Muscle of arm (tissue), 12 donors: ENCODE data around the gene C16orf82. TPM values are rescaled to one million over a fixed set of nuclear protein-coding genes. Genes with fewer than 3 reads are reported as not detected.
A peak's percentile ranks its signal among the peaks of the same experiment; 100 is the strongest.
"Not testable (repeated sequence)": the region's sequence is repeated elsewhere in the genome, so short reads cannot be mapped to it uniquely, and the experiment has no call there.

Source experiments
- DNase-seq: peaks from one replicate; pipeline ENCODE4 v3.0.0-alpha.2; 2013
- polyA plus RNA-seq, 12 donors: library from polyadenylated mRNA; unstranded; fragments of 120-200 nt; gene quantifications; one replicate each; pipeline ENCODE4 v1.2.1, GENCODE V29; 2013; ENCODE audit not compliant: insufficient read length in 12 of 12

Gene C16orf82
- polyA plus RNA-seq, 12 donors: 0.07 to 0.09 TPM; not detected in 10

DNA sequence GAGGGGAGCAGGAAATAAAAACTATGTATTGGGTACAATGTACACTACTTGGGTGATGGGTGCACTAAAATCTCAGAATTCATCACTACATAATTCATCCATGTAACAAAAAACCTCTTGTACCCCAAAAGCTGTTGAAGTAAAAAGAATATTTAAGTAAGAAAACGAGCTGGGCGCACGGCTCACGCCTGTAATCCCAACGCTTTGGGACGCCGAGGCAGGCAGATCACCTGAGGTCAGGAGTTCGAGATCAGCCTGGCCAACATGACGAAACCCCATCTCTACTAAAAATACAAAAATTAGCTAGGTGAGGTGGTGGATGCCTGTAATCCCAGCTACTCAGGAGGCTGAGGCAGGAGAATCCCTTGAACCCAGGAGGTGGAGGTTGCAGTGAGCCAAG, 19.3 kb downstream of the C16orf82 start:
- DNase-seq: not testable (repeated sequence)

DNA sequence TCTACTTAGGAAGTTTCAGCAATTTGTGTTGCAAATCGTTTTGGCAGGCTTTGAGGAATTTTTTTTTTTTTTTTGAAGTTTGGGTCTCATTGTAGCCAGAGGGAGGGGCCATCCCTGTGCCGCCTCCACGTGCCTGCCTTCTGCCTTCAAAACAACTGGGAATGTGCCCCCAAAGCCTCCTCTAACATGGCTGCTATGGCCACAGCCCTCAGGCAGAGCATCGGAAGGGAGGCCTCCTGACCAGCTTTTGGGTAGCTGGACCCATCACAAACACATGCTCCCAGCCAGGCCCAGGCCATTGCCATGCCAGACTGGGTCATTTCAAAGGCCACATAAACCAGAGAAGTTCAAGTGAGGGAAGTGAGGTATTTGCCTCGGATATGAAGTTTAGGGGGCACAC, 21.5 kb downstream of the C16orf82 start:
- DNase-seq: no peak

- no peak for DNase-seq
These were observed 29.6 kb downstream of the C16orf82 start for GRCh38 chr16:27096375-27096774.

GRCh38 chr16:27097800-27098230, 31.1 kb downstream of the C16orf82 start:
- peak; percentile 41 for DNase-seq

- DNase-seq: no peak
These were observed 31.8 kb downstream of the C16orf82 start for GRCh38 chr16:27098366-27099049.

GRCh38 chr16:27102701-27103575, 36.2 kb downstream of the C16orf82 start:
- DNase-seq: no peak

DNA sequence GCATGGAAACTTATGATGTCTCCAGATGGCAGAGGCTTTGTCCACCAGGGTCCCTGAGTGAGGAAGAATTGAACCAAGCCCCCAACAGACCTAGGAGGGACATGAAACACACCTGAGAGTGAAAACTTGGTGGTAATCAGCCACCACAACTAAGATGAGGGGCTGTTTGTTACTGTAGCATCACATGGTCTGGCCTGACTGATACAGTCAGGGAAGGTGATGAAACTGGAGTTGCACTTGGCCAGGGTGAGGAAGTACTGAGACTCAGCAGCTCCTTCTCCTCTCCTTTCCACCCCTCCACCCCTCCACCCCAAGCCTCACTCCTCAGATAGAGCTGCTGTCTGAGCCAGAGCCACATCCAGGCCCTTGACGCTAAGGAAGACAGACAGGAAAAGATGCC, 37.2 kb downstream of the C16orf82 start:
- DNase-seq: no peak

DNA sequence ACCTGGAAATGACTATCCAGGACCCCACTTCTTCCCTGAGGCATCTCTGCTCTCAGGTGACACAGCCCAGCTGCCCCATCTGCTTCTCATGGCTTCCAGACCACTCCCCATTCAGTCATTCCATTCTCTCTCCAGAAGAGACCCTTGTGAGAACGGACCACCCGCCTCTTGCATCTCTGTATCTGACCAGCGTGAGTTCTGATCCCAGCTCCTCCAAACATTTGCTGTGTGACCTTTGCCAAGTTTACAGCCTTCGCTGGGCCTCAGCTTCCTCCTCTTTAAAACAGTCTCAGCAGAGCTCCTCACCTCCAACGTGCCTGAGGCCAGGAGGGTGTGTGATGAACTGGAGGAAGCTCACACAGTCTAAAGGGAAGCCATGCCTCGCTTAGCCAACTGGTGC, 39.6 kb downstream of the C16orf82 start:
- no peak for DNase-seq

GRCh38 chr16:27107185-27107592, 40.5 kb downstream of the C16orf82 start:
- no peak for DNase-seq

DNA sequence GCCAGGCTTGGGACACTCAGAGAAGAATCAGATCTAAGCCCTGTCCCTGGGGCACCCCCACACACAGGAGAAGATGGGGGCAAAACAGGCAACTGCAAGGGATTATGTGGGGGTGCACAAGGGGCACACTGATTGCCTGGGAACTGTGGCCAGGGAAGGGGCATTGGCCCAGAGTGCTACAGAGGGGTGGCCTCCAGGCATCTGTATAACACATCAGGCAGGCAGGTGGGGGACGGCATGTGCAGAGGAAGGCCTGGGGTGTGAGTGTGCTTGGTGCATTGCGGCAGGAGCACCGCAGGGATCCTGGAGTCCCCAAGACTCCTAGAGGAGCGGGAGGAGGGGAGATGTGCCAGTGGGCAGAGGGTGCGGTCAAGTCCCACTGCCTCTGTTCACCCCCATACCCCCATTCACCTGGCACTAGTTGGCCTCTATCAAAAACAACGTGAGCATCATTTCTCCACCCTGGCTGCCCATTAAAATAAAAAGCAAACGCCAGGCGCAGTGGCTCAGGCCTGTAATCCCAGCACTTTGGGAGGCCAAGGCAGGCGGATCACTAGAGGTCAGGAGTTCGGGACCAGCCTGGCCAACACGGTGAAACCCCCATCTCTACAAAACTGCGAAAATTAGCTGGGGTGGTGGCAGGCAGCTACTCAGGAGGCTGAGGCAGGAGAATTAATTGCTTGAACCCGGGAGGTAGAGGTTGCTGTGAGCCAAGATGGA, 41.5 kb downstream of the C16orf82 start:
- DNase-seq: no peak

- no peak for DNase-seq
These were observed 42.3 kb downstream of the C16orf82 start for GRCh38 chr16:27108826-27109665.

DNA sequence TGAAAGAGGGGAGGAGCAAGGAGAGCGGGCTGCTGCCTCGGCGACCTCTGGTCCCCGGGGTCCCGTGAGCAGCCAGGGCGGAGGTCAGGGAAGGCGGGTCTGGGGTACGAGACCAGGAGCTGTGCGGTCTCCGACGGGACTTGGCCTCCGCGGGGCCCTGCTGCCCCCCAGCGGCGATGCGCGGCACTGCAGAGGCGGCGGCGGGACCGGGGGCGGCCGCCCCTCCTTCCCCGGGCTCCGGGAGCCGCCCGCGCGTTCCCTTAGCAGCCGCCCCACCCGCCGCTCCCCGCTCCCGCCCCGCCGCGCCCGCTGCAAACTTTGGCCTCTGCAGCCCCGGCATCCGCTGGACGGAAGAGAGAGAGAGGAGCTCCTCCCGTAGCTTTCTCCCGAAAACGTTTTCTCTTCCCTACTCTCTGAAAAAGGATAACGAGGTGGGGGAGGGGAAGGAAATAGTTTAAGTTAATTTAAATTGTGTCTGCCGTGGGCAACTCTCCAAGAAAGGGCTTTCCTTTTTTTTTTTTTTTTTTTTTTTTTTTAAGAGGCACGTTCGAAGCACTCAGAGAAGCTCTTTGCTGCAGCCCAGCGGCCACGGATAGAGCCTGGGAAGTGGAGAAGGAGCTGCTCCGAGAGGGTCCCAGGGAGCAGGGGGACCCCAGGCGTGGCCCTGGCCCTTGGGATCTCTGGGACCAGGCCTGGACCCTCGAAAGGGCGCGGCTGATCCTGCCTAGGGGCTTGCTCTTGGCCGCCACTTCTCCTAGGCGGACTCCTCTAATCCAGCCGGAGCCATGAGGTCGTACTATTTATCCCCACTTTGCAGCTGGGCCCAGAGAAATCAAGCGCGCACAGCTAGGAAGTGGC, 43.2 kb downstream of the C16orf82 start:
- DNase-seq: peak; percentile 68

DNA sequence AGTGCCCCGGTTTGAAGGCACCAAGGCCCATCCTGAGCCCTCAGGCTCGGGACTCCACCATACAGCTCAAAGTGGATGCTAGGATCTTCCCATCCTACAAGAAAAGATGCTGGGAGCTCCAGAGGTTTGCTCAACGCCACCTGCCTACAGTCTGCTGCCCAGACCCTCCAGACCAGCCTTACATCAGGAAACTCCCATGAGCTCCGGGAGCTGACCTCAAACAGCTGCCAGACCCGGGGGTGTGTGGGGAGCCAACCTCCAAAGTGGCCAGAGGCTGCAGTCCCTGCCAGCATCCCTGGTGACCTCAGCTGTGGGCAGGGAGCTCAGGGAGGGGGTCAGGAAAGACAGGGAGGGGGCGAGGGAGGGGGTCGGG, 43.8 kb downstream of the C16orf82 start:
- no peak for DNase-seq

GRCh38 chr16:27111486-27111885, 44.8 kb downstream of the C16orf82 start:
- no peak for DNase-seq

DNA sequence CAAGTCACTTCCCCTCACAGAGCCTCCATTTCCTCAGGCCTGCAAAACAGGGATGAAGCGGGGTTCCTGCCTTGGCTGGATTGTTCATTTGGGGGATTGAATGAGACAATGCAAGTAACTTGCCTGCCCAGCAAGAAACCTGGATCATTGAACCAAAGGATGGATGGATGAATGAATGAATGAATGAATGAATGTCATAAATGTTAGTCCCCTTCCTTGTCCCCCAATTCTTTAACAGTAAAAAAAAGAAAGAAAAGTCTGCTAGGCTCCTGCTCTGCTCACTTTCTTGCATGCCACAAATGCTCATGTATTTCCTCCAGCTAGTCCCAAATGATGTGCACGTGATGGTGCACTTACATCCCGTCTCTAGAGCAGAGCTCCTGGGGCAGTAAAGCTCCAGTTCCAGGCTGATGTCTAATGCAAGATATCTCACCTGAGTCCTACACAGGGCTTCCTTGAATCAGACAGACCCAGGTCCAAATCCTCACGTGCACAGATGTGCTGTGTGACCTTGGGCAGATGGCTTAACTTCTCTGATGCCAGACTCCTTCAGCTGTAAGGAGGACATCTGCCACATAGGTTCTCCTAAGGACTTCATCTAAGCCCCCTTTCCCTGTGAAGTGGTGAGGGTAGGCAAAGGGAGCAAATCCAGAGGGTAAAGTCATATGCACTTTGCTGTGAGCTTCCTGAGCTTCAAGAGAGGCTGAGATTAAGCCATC, 45.5 kb downstream of the C16orf82 start:
- DNase-seq: no peak

DNA sequence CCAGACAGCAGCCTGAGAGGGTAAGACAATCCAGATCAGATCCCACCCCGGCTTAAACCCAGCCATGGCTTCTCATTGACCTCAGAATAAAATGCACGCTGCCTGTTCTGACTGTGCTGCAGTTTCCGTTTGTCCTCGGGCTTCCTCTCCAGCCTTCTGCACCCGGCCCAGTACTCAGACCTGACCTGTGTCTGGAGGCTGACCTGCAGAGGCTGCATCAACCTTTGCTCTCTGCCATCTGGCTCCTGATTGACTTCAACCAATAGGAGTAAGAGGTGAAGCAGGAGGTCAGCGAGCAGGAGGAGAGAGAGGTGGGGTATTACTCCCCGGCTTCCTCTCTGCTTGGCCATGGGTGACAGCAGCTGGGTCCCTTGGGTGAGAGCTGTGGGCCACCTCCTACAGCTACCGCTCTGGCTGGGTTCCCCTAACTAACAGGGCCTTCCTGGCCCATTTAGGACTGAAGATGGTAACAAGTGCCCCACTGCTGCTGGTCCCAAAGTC, 46.7 kb downstream of the C16orf82 start:
- DNase-seq: no peak

- DNase-seq: no peak
These were observed 47.3 kb downstream of the C16orf82 start for GRCh38 chr16:27114006-27114405.

DNA sequence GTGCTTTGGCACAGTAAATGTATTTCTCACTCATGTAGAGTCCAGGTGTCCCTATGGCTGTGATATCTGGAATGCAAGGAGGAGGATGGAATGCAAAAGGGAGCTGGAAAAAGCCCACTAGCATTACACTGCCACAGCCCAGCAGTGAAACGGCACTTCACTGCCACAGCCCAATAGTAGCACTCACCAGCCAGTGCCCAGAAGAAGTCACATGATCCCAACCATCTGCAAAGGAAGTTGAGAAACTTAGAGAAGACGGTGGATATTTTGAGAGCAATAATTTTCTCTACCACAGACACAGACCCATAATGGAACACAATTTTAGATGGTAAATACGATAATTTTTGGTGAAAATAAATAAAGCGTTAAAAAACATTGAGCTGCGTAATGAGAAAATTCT, 51.8 kb downstream of the C16orf82 start:
- no peak for DNase-seq
